K562 (cell line): ENCODE data around the gene GALNT7.

Source experiments
- CEBPG ChIP-seq, 3 experiments: fragments of 200-800 bp in 1 of 3; sonication (Bioruptor generic) in 1 of 3; sonication (generic) in 1 of 3; formaldehyde crosslinking in 1 of 3; IDR thresholded peaks in 2 of 3; conservative IDR thresholded peaks in 1 of 3; 2 replicates each; pipeline versions ENCODE4 v1.6.1 to v1.8.0; 2016 to 2022; ENCODE audit warnings: missing compliant biosample characterization in 2 of 3, missing genetic modification characterization in 2 of 3, mild to moderate bottlenecking in 1 of 3, missing genetic modification reagents in 1 of 3
- CSDE1 ChIP-seq, 2 experiments: fragments of 450-650 bp; IDR thresholded peaks; 2 replicates each; pipeline ENCODE4 v1.6.1; 2016; ENCODE audit warnings: mild to moderate bottlenecking in 1 of 2
- KAT8 ChIP-seq: fragments of 450-650 bp; IDR thresholded peaks from 2 replicates; pipeline ENCODE4 v1.6.1; 2016; ENCODE audit warnings: low read depth, mild to moderate bottlenecking
- POLR2AphosphoS5 ChIP-seq: IDR thresholded peaks from 2 replicates; pipeline ENCODE4 v1.6.1; 2011; ENCODE audit warnings: mild to moderate bottlenecking, low read depth, low read length, moderate library complexity; ENCODE audit not compliant: control insufficient read depth, insufficient read depth
- SPI1 ChIP-seq: IDR thresholded peaks from 2 replicates; pipeline ENCODE4 v1.6.1; 2011; ENCODE audit warnings: low read depth, low read length, control low read depth, borderline replicate concordance
- TBL1XR1 ChIP-seq, 2 experiments: IDR thresholded peaks; 2 replicates each; pipeline ENCODE4 v1.6.1; 2012; ENCODE audit warnings: improper control_type of control experiment in 2 of 2, low read length in 2 of 2, mild to moderate bottlenecking in 1 of 2
- YBX1 ChIP-seq: fragments of 450-650 bp; IDR thresholded peaks from 2 replicates; pipeline ENCODE4 v1.7.1; 2016; ENCODE audit warnings: mild to moderate bottlenecking
- ZNF79 ChIP-seq: fragments of 250-450 bp; sonication (Bioruptor Pico); IDR thresholded peaks from 2 replicates; pipeline ENCODE4 v1.4.0; 2020; ENCODE audit warnings: low read depth, mild to moderate bottlenecking, moderate library complexity
- TF ChIP-seq, protein P1 (sequence below): sonication (generic); formaldehyde crosslinking; IDR thresholded peaks from 2 replicates; pipeline ENCODE4 v1.8.0; 2023; ENCODE audit warnings: mild to moderate bottlenecking, missing genetic modification reagents
- TF ChIP-seq, protein P2 (sequence below), 2 experiments: fragments of 450-650 bp; formaldehyde crosslinking in 1 of 2; IDR thresholded peaks; 2 replicates each; pipeline versions ENCODE4 v1.4.0 to v1.6.1; 2014 to 2020; ENCODE audit warnings: mild to moderate bottlenecking in 2 of 2, borderline replicate concordance in 1 of 2, low read depth in 1 of 2

DNA sequence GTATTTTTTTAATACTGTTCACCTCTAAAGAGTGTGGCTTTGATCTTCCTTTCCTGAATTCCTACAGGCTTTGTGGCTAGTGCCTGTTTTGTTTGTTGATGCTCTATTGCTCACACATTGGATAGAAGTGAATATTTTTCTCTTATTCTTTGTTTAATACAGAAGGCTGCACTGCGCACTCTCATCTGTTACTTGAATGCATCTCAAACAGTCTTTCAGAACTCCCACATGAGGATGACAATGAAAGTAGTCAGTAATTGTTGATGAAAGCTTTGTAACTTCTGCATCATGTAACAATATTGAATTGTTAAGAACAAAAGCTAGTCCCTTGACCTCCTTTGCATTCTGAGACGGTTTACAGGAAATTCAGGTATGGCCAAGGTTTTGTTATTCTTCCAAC, 29.1 kb upstream of the GALNT7 start:
- TF ChIP-seq CEBPG (CRISPR knock-in tag; IDR thresholded peaks at IDR 0.05) = no peak
- no peak for TF ChIP-seq CEBPG (tag; conservative IDR thresholded peaks at IDR 0.05 in 1 of 2, IDR thresholded peaks at IDR 0.05 in 1 of 2)
- TF ChIP-seq, protein P1, sequence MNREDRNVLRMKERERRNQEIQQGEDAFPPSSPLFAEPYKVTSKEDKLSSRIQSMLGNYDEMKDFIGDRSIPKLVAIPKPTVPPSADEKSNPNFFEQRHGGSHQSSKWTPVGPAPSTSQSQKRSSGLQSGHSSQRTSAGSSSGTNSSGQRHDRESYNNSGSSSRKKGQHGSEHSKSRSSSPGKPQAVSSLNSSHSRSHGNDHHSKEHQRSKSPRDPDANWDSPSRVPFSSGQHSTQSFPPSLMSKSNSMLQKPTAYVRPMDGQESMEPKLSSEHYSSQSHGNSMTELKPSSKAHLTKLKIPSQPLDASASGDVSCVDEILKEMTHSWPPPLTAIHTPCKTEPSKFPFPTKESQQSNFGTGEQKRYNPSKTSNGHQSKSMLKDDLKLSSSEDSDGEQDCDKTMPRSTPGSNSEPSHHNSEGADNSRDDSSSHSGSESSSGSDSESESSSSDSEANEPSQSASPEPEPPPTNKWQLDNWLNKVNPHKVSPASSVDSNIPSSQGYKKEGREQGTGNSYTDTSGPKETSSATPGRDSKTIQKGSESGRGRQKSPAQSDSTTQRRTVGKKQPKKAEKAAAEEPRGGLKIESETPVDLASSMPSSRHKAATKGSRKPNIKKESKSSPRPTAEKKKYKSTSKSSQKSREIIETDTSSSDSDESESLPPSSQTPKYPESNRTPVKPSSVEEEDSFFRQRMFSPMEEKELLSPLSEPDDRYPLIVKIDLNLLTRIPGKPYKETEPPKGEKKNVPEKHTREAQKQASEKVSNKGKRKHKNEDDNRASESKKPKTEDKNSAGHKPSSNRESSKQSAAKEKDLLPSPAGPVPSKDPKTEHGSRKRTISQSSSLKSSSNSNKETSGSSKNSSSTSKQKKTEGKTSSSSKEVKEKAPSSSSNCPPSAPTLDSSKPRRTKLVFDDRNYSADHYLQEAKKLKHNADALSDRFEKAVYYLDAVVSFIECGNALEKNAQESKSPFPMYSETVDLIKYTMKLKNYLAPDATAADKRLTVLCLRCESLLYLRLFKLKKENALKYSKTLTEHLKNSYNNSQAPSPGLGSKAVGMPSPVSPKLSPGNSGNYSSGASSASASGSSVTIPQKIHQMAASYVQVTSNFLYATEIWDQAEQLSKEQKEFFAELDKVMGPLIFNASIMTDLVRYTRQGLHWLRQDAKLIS (CRISPR knock-in tag) = no peak
- TF ChIP-seq YBX1 = no peak
- TF ChIP-seq, protein P2, sequence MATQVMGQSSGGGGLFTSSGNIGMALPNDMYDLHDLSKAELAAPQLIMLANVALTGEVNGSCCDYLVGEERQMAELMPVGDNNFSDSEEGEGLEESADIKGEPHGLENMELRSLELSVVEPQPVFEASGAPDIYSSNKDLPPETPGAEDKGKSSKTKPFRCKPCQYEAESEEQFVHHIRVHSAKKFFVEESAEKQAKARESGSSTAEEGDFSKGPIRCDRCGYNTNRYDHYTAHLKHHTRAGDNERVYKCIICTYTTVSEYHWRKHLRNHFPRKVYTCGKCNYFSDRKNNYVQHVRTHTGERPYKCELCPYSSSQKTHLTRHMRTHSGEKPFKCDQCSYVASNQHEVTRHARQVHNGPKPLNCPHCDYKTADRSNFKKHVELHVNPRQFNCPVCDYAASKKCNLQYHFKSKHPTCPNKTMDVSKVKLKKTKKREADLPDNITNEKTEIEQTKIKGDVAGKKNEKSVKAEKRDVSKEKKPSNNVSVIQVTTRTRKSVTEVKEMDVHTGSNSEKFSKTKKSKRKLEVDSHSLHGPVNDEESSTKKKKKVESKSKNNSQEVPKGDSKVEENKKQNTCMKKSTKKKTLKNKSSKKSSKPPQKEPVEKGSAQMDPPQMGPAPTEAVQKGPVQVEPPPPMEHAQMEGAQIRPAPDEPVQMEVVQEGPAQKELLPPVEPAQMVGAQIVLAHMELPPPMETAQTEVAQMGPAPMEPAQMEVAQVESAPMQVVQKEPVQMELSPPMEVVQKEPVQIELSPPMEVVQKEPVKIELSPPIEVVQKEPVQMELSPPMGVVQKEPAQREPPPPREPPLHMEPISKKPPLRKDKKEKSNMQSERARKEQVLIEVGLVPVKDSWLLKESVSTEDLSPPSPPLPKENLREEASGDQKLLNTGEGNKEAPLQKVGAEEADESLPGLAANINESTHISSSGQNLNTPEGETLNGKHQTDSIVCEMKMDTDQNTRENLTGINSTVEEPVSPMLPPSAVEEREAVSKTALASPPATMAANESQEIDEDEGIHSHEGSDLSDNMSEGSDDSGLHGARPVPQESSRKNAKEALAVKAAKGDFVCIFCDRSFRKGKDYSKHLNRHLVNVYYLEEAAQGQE (IDR thresholded peaks at IDR 0.05; ENCODE audit: borderline replicate concordance) = no peak
- TF ChIP-seq, protein P2 (CRISPR knock-in tag; IDR thresholded peaks at IDR 0.05; ENCODE audit: low read depth) = no peak
- TF ChIP-seq CSDE1 (IDR thresholded peaks at IDR 0.05) = no peak
- TF ChIP-seq SPI1 = no peak
- no peak for TF ChIP-seq KAT8
- TF ChIP-seq ZNF79 (CRISPR knock-in tag) = no peak
- TF ChIP-seq POLR2AphosphoS5 = no peak
- TF ChIP-seq TBL1XR1 (IDR thresholded peaks at IDR 0.05; ENCODE audit: low read length in 2 of 2) = no peak
